ENCODE measurements around the gene STK32A.

STK32A gene

GRCh38 chr5:147259837-147260236 is 25.0 kb downstream of the STK32A start:
- DNase-seq (ENCODE audit: low read depth in 2 of 2): no peak

GRCh38 chr5:147267082-147267832 is 32.4 kb downstream of the STK32A start:
- no peak for DNase-seq (ENCODE audit: low read depth in 2 of 2)

DNA sequence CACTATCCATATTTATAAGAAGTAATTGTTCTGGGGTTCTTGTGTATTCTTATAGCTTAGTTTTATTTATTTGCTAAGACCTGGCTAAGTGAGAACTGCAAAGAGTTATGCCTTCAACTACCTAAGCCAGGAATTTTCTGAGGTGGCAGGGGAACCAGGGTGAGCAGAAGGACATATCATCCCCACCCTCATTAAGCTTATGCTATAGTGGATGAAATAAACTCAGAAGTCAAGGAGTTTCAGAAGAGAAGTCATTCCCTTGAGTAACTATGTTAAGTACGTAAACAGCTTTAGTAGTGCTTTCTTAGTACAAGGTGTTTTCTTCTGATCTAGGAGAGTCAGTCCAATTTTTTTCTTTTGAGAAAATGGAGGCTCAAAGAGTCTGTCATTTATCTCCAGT is 41.7 kb downstream of the STK32A start:
- DNase-seq (ENCODE audit: low read depth in 2 of 2): no peak

DNA sequence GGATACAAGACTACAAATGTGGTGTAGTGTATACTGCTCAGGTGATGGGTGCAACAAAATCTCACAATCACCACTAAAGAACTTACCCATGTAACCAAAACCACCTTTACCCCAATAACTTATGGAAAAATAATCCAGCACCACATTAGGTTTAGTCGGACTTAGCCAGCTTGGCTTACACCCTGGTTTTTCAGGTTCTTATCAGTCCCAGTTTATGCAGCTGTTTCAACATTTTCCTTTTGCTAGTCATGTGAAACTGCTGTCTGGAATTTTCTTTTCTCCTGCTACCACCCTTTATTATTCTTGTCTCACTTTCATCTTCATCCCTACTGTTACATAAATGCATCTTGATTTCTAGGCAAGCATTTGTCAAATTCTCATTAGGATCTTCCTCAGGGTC is 51.5 kb downstream of the STK32A start:
- DNase-seq (ENCODE audit: low read depth in 2 of 2): no peak

GRCh38 chr5:147287110-147287509 is 52.3 kb downstream of the STK32A start:
- no peak for DNase-seq (ENCODE audit: low read depth in 2 of 2)

DNA sequence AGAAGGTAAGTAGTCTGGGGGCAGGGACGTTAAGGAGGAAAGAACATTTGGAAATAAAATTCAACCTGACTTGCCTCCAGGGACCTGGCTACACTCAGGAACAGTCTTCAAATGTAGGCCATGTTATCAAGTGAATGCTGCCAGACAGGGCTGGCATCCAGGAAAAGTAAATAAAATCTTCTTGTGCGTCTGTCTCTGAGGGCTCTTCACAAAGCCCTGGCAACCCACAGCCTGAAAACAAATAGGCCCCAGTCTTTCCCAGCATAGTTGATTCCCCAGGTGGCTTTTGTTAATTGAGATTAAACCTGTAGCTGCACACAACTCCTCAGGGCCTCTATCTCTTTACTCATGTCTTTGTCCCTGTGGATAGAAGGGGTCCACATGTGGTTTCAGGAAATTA is 55.4 kb downstream of the STK32A start:
- DNase-seq (ENCODE audit: low read depth in 2 of 2): no peak

DNA sequence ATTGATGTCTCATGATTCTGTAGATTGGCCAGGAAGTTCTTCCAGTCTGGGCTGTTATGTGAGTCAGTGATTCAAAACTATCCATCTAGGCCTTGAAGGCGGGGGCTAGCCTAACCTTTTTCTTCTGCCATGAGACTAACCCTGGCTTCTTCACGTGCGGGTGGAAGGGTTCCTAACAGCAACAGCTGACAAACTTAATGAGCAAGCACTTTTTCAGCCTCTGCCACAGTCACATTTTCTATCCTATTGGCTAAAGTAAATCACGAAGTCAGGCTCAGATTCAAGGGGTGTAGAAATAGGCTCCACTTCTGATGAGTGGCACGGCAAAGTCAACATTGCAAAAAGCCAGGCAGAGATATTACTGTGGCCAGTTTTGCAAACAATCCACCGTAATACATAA is 68.4 kb downstream of the STK32A start:
- no peak for DNase-seq (ENCODE audit: low read depth in 2 of 2)

GRCh38 chr5:147303976-147304375 is 69.2 kb downstream of the STK32A start:
- DNase-seq (ENCODE audit: low read depth in 2 of 2): no peak

- DNase-seq (ENCODE audit: low read depth in 2 of 2): no peak
Observed at GRCh38 chr5:147305147-147305546, 70.3 kb downstream of the STK32A start.

- DNase-seq (ENCODE audit: low read depth in 2 of 2): no peak
Observed at GRCh38 chr5:147306351-147306750, 71.5 kb downstream of the STK32A start.

- no peak for DNase-seq (ENCODE audit: low read depth in 2 of 2)
Observed at GRCh38 chr5:147307170-147307569, 72.3 kb downstream of the STK32A start.

- DNase-seq (ENCODE audit: low read depth in 2 of 2): no peak
Observed at GRCh38 chr5:147309621-147310020, 74.8 kb downstream of the STK32A start.

DNA sequence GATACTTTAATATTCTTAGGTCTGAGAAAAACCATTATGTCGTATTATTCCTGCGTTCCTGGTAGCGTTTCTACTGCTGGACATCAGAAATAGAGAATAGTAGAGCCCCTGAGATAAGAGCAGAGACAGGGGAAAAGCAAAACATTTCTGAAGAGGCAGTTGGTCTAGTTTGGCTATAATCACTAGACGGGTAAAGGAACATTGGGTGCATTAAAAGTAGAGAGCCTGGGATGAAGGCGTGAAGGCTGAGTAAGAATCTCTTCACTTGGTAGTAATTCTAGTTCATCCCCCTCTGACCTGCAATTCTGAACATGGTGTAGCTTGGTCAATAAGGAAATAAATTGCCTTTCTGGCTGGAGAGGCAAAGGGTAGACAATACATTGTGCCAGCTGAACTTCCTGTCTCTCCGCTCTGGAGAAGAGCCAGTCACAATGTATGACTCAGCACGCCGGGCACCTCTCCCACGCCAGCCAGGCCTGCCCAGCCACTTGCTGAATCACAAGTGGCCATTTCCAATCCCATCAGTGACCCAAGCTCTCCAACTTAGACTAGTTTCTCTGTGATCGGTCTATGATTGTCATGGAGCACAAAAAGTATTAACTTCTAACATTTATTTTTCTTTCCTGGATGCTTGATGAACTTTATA is 75.4 kb downstream of the STK32A start:
- no peak for DNase-seq (ENCODE audit: low read depth in 2 of 2)

GRCh38 chr5:147317978-147318684 is 83.3 kb downstream of the STK32A start:
- no peak for DNase-seq (ENCODE audit: low read depth in 2 of 2)

DNA sequence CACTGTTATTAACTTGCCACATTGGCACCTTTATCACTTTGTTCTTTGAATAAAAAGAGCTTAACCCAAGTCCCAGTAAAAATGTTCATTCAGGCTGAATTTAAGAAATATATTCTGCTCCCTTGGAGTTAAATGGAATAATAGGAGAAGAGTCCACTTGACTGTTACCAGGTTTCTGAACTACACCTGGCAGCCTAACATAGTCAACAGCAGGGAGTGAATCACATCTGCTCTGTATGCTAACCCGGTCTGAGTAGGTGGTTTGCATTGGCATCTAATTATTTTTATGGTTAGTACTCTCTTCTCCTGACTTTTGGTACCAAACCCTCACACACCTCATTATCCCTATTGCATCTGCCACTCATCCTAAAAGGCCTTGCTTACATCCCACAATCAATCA is 86.7 kb downstream of the STK32A start:
- DNase-seq (ENCODE audit: low read depth in 2 of 2): no peak

- DNase-seq (ENCODE audit: low read depth in 2 of 2): no peak
Observed at GRCh38 chr5:147327421-147327820, 92.6 kb downstream of the STK32A start.

DNA sequence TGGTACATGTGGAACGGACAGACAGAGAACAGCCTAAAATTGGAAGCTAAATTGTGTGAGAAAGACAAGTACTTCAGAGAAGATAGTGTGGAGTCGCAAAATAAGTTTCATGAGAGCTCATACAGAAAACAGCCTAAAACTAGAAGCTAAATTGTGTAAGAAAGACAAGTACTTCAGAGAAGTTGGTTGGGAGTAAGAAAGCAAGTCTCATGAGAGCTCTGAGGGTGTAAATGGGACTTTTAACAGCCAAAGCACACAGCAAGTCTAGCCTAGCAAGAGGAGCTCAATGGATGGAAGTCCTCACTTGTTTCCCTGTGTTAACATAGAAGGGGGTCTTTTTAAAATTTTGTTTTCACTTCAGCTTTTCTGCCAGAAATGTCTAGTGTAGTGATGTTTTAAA is 93.1 kb downstream of the STK32A start:
- DNase-seq (ENCODE audit: low read depth in 2 of 2): no peak

DNA sequence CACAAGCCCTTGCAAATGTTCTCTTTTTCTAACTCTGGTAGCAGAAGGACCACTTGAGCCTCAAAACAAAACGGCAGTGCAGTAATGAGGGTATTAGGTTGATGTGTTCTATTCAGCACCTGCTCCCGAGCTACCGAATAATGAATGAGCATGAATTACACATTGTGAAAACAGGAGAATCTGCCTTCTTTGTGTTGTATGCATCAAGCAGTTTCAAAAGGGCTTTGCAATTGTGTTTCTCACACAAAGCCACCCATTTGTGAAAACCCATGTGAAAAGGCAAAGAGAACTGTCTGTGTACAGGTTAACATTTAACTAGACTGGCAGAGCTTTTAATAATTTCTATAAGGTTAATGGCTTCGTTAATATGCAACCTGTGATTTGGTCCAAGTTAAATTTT is 97.8 kb downstream of the STK32A start:
- DNase-seq (ENCODE audit: low read depth in 2 of 2): no peak

DNA sequence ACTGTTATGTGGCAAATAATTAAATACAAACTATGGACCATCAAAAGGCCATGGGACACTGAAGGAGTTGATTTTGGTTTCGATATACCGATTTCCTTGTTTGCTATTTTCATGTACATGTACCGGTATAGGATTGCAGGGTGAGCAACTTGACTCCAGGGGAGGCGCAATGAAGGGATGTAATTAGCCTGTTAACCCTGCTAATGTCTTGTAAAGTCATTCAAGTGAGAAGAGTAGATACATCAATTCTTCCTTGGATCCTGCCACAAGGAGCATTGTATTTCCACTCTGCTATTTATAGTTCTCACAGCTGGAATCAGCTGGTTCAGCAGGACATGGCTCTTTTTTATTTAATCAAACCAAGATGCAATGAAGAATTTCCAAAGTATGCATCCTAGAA is 102.0 kb downstream of the STK32A start:
- DNase-seq (ENCODE audit: low read depth in 2 of 2): no peak

DNA sequence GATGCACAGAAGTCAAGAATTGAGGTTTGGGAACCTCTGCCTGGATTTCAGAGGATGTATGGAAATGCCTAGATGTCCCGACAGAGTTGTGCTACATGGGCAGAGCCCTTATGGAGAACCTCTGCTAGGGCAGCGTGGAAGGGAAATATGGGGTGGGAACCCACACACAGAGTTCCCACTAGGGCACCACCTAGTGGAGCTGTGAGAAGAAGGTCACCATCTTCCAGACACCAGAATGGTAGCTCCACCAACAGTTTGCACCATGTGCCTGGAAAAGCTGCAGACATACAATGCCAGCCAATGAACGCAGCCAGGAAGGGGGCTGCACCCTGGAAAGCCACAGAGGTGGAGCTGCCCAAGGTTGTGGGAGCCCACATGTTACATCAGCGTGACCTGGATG is 104.5 kb downstream of the STK32A start:
- no peak for DNase-seq (ENCODE audit: low read depth in 2 of 2)

GRCh38 chr5:147340941-147341340 is 106.1 kb downstream of the STK32A start:
- no peak for DNase-seq (ENCODE audit: low read depth in 2 of 2)

DNA sequence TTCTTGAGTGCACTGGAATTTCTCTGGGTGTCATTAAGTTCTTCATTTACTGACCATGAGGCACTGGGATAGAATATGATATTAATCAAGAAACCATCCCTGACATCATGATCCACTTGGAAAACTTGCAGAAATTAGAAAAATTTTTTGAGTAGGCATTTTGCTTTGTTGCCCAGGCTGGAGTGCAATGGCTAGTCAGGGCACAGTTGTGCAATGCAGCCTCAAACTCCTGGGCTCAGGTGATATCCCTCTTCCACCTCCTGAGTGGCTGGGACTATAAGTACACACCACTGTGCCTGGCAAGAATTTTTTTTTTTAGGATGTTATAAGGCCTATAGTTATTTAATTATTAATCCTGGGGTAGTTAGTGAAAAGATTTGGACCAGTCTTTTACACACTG is 106.5 kb downstream of the STK32A start:
- no peak for DNase-seq (ENCODE audit: low read depth in 2 of 2)

DNA sequence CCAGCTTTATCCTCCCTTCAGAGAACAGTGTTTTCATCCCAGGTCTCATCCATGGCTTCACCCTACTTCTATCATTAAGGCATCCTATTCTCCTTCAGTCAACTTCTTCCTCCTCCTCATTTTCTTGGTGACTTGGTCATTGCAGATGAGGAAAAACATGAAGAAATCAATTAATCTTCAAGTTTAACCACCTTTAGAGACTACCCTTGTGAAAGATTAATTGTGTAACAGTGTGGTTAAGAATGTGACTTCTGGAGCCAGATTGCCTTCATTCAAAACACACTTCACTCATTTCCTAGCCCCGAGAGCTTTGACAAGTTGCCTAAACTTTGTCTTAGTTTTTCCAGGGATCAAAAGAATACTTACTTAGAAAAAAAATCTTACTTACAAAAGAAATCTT is 110.0 kb downstream of the STK32A start:
- DNase-seq (ENCODE audit: low read depth in 2 of 2): no peak

Measured in stimulated activated CD4-positive, alpha-beta T cell treated with anti-CD3 and anti-CD28 coated beads, Interleukin-1b, Interleukin-23, amount 100 ng/mL, for 4 hours (primary cell).